ENCODE results near the gene SLC39A7.

- no peak for TF ChIP-seq CTCF (IDR thresholded peaks at IDR 0.05; ENCODE audit: borderline replicate concordance, extremely low read depth, low read length, poor library complexity, severe bottlenecking)
- no peak for TF ChIP-seq EZH2 (IDR thresholded peaks at IDR 0.05; ENCODE audit: borderline replicate concordance, low read depth, low read length, severe bottlenecking)
Measured at GRCh38 chr6:33173535-33174180, 27.0 kb upstream of the SLC39A7 start.

All from DND-41 (cell line).